LNCaP clone FGC (cell line): ENCODE measurements around the gene THOC3.
A peak's percentile ranks its signal among the peaks of the same experiment; 100 is the strongest.
"Not testable (repeated sequence)": the region's sequence is repeated elsewhere in the genome, so short reads cannot be mapped to it uniquely, and the experiment has no call there.

Source experiments
- DNase-seq: peaks from one replicate; pipeline ENCODE4 v3.0.0-alpha.2; 2011; ENCODE audit warnings: low read depth
- H3K4me3 ChIP-seq: 2 replicates; pipeline ENCODE4 v1.5.1; 2011; ENCODE audit warnings: mild to moderate bottlenecking, low read depth, low read length, control low read depth
- CTCF ChIP-seq: IDR thresholded peaks from 2 replicates; pipeline ENCODE4 v1.5.1; 2012; ENCODE audit warnings: mild to moderate bottlenecking; ENCODE audit not compliant: control insufficient read depth, insufficient read depth; ENCODE audit errors: extremely low read depth

Gene THOC3

DNA sequence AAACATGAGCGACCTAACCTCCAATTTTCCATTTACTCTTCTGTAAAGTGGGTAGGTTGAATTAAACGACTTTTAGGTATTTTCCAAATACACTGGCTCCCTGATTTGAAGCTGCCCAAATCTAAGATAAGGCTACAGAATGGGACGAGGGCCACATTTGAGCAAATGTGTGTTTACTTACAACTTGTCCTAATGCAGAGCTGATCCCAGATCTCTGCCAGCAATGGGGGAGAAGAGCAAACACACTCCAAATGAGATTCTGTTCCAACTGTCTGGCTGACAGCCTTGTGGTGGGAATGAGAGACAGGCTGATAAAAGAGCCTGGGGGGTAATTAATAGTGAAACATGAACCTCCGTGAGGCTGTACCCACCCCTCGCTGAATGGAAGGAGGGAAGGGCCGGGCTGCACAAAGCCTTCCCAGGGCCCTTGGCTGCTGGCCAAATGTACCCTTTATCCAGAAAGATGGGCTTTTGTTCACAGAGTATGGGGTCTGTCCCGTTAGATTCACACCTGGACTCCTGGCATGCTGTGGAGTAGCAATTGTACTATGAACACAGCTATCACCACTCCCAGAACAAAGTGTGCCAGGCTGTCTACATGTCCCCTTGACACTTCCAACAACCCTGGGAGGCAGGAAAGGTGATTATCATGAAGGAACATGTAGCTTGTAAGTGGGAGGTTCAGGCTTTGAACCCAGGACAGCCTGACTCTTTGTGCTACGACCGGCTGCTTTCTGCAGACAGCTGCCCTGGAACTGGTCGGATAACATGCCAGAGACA, 19.6 kb downstream of the THOC3 start:
- not testable (repeated sequence) for DNase-seq, H3K4me3 ChIP-seq

GRCh38 chr5:175943253-175943652, 24.9 kb downstream of the THOC3 start:
- not testable (repeated sequence) for H3K4me3 ChIP-seq, DNase-seq

- not testable (repeated sequence) for H3K4me3 ChIP-seq, DNase-seq
These were observed 27.5 kb downstream of the THOC3 start for GRCh38 chr5:175940632-175941031.

- H3K4me3 ChIP-seq = not testable (repeated sequence)
These were observed 29.6 kb downstream of the THOC3 start for GRCh38 chr5:175938489-175938888.

GRCh38 chr5:175928752-175929151, 39.4 kb downstream of the THOC3 start:
- not testable (repeated sequence) for H3K4me3 ChIP-seq, DNase-seq

More at GRCh38 chr5:175938489-175938888, 29.6 kb downstream of the THOC3 start:
- DNase-seq = not testable (repeated sequence)

GRCh38 chr5:175925106-175925505, 43.0 kb downstream of the THOC3 start:
- DNase-seq, H3K4me3 ChIP-seq: not testable (repeated sequence)

GRCh38 chr5:175922192-175922885, 45.8 kb downstream of the THOC3 start:
- H3K4me3 ChIP-seq = no peak overlapping the region
- no peak for TF ChIP-seq CTCF
- DNase-seq = no peak

DNA sequence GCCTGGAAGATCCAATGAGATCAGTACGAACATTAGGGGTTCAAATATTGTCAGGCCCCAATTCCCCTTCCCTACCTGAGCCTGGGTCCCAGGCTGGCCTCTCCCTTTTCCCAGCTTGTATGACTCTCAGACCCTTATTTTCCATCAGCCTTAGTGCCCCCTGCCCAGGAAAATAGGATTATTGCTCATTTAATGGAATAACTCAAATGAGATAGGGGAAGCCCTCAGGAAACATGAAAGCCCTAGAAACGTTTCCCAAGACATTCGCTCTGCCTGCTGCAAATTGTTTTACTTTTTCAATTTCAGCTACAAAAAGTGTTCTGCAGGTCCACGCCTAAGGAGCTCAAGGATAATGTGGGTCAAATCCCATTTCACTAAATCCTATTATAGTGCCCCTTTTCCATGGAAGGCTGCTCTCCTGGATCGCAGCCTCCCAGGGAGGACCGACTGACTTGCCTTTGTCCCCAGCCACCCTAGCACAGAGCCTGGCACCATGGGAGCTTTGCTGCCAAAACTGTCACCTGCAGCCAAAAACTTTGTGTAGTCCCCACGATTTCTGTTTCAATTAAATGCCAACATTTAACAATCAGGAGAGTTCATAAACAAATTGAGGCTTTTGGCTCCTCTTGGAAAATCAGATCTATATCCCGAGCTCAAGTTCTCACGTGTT, 46.9 kb downstream of the THOC3 start:
- no peak for TF ChIP-seq CTCF
- DNase-seq = no peak
- no peak overlapping the region for H3K4me3 ChIP-seq

- no peak for TF ChIP-seq CTCF
- DNase-seq = peak; percentile 13
- H3K4me3 ChIP-seq = no peak overlapping the region
These were observed 47.8 kb downstream of the THOC3 start for GRCh38 chr5:175920231-175920811.

DNA sequence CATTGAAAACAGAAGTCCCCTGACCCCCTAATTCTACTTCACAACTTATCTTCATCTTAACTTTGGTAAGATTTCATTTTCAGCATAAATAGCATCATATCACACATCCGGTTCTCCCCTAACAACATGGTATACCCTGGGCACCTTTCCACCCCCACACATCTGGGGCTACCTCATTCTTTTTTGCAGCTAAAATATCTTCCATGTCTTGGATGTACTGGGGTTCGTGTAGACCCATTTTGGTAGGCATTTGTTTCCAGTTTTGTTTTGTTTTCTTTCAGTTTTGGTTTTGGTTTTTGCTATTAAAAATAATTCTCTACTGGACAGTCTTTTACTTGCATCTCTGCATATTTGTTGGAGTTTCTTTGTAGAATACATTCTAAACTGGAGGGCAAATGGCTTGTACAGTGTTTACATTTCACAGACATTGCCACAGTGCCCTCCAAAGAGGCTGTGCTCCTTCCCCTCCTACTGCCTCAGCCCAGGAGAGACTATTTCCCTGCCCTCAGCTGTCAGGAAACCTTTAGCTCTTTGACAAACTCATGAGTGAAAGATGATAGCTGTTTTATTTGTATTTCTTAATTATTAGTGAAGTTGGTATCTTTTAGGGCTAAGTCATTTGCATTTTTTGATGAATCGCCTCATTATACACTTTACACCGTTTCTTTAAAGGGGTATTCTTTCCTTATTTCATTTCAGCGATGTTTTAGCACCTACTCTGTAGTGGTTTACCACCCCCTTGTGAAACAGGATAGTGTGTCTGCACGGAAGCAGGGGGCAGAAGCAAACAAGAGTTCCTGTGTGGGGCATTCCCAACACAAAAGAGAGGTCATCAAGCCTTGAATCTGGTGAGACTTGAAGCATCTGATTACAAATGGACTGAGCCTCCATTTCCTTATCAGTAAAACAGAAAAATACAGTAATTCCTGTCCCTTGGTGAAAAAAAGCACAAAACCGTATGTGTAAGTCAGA, 52.8 kb downstream of the THOC3 start:
- H3K4me3 ChIP-seq, DNase-seq: not testable (repeated sequence)

- H3K4me3 ChIP-seq = 0 out of 2 replicates have a peak overlapping the region, but pooled peaks have one; percentile 15
- DNase-seq = not testable (repeated sequence)
These were observed 54.1 kb downstream of the THOC3 start for GRCh38 chr5:175913835-175914672.

GRCh38 chr5:175910072-175910471, 58.0 kb downstream of the THOC3 start:
- DNase-seq, H3K4me3 ChIP-seq: not testable (repeated sequence)
